ENCODE measurements around the gene ABLIM3.

Gene ABLIM3

DNA sequence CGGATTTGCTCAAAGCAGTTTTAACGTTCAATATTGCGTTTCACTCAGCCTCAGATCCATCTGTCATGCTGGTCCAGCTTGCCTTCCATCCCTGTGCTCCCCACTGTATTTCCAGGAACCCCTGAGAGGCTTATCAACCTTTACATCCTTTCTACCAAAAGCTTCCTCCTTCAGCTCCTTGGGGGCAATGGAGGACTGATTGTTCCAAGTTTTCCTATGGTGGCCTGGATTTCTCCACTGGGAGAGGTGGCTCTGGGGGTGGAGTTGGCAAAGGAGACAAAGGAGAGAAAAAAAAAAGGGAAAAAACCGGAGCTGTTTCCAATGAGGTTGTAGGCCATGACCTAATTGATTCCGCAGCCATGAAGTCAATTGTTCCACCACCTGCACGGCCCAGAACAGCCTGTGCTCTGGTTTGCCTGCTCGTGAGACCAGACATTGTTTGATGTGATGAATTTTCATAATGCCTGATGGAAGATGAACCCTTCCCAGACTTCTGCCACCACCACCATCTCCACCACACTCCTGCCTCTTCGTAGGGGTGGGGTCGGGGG is 54.1 kb downstream of the ABLIM3 start:
- DNase-seq: no peak

DNA sequence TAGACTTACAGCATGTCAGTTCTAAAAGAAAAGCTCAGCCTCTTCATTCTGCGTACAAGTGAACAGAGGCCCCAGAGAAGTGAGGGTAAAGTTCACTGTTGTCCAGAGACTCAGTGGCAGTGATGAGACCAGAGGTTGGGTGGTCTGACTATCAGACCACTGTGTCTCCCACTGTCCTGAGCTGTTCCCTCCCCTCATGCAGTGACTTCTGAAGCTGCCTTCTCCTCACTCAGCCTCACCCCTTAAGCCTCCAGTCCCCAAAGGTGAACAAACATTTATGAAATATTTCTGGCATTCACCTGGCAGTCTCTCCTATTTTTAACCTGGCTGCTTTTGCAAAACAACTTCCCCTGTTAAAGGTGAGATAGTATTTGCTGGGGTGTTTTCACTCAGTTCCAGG is 54.7 kb downstream of the ABLIM3 start:
- DNase-seq: no peak

DNA sequence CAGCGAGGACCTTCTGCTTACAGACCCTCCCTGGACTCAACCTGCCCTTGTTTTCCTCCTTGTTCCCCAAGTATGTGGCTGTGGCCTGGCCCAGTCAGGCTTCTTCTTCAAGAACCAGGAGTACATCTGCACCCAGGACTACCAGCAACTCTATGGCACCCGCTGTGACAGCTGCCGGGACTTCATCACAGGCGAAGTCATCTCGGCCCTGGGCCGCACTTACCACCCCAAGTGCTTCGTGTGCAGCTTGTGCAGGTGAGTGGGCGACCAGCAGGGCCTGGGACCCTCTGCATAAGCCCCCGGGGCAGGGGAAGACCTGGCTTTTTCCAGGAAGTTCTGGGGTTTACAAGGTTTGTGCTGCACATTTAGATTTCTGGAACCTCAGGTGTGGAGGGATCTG is 56.9 kb downstream of the ABLIM3 start:
- DNase-seq: no peak

DNA sequence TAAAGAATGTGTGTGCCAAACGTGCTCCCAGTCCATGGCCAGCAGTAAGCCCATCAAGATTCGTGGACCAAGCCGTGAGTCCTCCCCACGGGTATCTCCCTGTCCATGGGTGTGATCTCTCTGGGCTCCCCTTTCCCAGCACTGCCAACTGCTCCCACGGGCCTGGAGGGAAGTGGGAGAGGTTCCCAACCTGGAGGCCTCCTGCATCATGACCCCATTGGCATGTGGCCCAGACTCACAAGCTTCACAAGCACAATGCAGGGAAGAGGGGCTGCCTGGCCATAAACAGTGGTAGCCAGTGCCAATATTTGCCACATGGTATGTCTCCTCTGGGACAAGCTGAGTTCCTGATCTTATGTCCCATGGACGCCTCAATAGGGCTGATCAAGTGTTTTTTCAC is 59.1 kb downstream of the ABLIM3 start:
- no peak for DNase-seq

DNA sequence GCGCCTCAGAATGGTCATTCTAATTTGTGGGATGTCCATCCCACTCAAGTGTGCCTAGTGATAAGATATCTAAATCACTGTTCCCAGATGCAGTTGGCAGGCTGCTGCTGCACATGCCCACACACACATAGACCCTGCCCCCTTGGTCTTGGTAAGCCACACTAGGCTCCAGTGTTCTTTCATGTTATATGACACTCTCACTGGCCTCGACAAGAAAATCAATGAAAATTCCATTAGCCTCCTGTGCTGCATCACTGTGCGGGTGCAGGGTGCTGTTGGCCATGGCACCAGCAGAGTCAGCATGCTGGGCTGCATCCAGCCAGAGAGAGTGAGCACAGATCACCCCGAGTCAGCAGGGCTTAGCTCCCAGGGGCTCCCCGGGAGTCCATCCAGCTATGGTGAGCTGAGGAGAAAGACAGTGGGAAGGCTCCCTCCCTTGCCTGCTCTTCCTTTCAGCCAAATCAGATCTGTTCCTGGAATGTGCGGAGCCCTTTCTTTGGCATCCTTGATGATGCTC is 59.9 kb downstream of the ABLIM3 start:
- DNase-seq: no peak

DNA sequence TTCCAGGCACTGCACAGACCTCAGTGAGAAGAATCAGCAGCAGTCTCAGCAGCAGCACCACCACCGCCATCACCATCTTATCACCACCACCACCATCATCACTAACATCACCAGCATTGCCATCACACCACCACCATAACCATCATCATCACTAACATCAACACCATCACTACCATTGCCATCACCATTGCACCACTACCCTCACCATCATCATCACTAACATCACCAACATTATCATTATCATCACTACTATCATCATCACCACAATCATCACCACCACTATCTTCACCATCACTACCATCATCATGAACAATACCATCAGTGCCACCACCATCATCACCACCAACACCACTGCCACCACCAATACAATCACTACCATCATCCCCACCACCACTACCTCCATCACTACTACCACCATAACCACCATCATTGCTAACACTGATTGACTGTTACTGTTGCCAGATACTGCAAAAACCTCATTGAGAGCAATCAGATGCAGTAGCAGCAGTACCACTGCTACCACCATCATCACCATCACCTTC is 61.7 kb downstream of the ABLIM3 start:
- DNase-seq: no peak

DNA sequence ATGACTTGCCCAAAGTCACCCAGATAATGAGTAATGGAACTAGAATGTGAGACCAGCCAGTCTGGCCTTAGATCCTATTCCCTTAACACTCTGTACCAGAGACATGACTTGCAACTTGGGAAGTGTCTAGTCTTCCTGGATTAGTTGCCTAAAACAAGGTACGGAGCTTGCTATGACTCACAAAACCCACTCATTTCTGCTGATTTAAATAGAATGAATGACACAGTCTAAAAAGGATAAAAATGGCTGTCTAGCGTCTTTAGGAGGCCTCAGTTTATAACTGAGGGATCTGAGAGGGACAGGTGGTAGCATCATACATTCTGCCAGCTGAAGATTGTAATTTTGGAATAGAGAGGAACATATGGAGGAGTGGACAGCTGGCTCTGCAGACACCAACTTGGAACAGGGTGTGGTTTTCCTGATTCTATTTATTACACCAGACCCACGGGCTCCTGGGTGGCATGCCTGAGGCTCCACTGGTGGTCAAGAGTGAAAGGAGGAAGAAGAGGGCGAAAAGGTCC is 62.7 kb downstream of the ABLIM3 start:
- DNase-seq: no peak

DNA sequence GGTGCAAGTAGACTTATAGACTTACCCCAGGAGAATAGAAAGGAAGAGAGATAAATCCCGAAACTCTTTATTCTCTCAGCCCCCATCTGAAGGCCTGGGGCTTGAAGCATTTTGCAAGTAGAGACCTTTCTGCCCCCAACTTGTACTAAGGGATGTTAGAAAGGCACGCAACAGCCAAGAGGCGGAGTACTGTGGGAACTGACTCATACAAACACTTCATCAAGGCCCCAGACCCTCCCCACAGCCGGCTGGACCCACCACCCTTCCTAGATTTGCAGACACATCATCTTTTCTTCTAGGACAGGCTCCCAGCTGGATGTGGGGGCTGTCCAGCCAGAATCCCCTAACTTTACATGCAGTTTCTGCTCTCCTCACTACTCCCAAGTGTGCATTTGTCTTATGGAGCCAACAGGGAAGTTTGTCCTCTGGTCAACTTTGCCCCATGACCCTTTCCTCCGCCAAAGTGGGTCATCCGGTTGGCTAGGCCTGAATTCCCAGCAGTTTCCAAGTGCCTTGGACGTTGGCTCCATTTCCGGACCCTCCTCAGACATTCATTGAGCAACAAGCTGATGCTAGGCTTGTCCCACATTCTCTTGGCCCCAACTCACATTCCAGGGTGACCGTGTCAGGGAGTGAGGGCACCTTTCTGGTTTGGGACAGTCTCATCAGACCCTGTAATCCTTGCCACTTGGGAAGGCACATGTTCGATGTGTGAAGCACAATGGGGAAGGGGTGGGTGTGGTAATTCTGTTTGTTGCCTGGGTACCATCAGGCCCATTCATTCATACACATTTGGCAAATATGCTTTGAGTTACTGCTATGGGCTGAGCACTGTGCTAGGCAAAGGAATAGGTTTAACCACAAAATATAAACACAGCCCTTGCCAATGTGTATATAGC is 64.6 kb downstream of the ABLIM3 start:
- DNase-seq: no peak

DNA sequence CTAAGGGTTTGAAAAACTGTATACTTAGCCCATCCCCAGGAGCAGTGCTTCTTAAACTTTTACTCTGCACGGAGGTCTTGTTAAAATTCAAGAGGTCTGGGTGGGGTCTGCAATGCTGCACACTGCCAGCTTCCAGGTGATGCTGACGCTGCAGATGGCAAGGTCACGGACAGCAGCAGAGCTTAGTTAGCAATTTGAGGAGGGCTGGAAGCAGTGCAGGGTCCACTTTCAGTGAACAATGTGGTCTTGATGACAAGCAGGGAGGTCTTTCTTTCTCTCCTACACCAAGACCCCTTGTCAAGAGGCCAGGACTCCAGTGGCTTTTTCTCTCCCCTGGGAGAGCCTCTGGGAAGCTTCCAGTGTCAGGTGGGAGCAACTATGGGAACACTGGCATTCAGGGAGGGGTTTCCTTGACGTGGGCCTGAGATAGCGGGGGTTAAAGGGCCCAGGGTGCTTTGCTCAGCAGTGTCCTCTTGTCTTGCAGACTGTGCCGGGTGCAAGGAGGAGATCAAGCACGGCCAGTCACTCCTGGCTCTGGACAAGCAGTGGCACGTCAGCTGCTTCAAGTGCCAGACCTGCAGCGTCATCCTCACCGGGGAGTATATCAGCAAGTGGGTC is 65.3 kb downstream of the ABLIM3 start:
- DNase-seq: no peak

DNA sequence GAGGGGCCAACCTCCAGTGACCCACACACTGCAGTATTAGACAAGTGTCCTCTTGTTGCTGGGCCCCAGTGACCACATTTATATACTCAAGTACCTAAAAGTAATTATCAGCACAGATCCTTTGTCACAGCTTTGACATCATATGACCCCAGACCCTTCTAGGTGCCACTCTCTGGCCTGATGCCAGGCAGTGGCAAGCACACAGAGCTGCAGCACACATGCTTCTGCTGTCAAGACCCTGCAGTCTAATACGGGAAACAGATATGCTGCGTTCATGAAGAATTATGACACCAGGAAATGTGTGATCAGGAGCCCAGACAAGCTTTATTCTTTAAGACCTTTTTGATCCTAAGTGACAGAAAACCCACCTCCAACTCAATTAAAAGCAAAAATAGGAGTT is 66.5 kb downstream of the ABLIM3 start:
- DNase-seq: no peak

DNA sequence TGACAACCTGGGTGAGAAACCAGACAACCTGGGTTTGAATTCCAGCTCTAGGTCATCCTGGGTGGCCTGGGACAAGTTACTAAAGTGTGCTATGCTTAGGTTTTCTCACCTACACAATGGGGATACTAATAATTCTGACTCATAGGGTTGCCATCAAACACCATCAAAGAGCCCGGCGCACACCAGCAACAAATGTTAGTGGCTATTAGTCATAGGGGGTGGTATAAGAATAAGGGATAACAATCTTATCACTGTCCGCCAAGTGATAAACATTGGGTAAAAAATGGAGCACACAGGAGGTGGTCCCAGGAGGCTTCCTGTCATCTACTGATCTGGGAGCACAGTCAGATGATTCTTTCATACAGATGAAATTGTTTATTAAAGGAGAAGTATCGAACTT is 68.9 kb downstream of the ABLIM3 start:
- DNase-seq: no peak

DNA sequence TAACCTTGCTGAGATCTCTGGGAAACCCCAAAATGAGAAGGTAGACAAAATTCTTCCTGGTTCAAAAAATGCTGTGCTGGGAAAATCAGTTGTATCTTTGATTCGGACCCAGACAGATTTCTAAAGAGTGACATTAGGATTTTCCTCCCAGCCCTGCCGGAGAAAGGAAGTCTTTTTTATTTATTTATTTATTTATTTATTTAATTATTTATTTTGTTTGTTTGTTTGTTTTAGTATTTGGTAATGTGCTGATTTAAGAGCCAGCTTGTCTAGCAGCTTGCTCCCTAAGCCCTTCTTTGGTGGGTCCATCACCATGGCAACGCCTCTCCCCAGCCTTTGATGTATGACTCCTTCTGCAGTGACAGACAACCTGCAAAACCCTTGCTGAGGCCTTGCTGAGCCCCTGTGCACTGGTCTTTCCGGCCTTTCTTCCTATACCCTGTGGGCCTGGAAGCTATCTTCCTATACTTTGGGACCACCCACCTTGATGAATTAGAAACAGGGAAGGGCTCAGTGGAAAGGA is 69.7 kb downstream of the ABLIM3 start:
- DNase-seq: no peak

DNA sequence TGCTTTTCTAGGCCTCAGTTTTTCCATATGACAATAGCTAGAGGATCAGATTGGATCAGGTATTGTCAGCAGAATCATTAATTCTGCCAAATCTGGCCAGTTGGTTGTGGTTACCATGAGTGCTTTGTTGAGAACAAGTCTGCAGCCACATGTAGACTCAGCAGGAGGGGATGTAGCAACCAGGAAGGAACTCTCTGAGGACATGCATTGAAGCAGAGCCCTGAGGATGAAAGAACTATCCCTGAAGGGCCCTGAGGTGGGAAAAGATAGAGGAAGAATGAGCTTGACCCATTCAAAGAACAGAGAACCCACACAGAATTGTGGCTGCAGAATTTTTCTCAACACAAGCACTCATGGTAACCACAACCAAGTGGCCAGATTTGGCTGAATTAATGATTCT is 70.3 kb downstream of the ABLIM3 start:
- DNase-seq: no peak

DNA sequence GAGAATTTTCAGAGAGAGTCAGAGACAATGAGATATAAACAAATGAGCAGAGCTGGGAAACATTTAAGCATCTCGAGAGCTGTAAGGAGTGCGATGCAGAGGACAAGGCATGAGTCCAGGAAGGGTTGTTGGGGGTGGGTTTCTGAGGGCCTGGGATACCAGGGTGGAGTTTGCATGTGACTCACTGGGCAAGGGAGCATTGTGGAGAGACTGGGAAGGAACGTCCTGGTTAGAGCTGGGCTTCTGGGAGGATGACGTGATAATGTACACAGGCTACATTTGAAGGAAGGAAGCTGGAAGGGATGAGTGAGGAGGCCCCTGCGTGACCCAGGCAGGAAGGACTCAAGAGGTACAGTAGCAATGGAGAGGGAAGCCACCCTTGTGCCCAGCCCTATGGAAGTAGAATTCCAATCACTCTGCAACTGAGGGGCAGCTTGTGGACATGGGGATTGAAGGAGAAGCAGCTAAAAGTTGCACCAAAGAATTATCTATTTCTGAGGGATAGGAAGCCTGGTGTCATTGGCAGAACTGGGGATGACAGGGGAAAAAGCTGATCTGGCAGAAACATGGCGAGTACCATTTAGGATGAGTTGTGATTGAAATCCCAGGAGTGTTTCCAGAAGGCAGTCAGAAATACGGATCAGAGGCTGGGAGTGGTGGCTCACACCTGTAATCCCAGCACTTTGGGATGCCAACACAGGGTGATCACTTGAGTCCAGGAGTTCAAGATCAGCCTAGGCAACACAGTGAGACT is 71.1 kb downstream of the ABLIM3 start:
- DNase-seq: no peak

DNA sequence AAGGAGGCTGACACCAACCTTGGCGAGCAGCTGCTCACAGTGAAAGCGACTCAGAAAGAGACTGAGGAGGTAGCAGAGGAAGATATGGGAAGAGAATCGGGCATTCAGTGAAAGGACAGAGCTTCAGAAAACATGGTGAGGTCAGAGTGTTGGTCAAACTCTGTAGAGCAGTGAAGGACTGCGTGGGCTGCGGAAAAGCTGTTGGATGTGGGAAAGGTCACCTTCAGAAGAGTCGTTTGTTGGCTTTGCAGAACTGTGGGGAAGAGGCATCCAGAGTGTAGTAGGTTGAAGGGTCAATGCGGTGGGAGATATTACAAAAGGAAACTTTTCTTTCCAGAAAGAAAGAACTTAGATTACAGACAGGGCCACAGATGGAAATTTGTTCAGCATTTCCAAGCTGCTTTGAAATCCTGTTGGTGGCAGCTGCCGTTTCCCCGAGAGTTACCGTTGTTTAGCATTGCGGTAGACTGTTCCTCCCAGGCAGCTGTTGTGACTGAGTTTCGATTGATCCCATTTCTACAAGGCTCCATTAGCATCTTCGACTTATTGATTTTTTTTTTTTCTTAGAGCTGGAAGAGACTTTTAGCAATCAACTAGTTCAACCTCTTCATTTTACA is 72.1 kb downstream of the ABLIM3 start:
- no peak for DNase-seq

DNA sequence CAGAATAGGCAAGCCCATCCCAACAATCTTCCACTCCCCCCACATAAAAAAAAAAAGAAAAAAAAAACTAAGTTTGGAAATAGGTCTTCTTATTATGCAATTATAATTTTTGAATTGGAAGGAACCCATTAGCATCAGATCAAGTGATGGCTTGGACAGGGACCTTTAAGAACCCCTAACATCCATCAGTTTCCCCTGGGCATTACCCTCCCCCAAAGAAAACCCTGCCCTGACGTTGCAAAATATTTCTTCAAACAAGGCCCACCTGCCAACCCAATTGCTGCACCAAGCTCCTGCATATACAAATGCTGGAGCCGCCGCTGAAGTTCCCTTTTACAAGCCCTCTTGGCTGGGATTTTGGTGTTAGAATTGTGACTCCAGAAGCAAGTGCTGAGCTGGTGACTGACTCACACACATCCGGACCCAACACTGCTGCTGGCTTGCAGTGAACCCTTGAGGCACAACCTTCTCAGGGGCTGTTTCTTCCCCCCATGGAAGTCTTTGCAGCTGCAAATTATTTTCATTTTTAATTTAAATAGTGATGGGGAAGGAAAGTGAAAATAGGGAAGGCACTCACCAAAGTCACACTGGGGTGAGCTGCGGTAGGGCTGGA is 74.3 kb downstream of the ABLIM3 start:
- DNase-seq: no peak

DNA sequence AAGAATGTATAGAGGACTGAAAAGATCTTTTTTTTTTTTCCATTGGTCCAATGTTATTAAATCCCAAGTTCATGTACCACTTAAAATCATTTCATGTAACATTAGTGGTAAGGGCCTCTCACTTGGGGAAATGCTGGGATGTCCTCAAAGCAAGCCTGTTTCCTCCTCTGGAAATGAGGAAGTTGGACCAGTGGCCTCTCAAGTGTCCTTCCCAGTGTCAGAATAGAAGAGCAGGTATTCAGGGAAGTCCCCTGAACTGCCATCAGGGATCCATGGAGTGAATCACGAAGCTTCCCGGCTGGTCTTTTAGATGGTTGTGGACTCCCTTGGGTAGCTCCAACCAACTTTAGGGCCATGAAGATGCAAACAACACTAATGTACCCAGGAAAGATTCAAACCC is 75.2 kb downstream of the ABLIM3 start:
- no peak for DNase-seq

DNA sequence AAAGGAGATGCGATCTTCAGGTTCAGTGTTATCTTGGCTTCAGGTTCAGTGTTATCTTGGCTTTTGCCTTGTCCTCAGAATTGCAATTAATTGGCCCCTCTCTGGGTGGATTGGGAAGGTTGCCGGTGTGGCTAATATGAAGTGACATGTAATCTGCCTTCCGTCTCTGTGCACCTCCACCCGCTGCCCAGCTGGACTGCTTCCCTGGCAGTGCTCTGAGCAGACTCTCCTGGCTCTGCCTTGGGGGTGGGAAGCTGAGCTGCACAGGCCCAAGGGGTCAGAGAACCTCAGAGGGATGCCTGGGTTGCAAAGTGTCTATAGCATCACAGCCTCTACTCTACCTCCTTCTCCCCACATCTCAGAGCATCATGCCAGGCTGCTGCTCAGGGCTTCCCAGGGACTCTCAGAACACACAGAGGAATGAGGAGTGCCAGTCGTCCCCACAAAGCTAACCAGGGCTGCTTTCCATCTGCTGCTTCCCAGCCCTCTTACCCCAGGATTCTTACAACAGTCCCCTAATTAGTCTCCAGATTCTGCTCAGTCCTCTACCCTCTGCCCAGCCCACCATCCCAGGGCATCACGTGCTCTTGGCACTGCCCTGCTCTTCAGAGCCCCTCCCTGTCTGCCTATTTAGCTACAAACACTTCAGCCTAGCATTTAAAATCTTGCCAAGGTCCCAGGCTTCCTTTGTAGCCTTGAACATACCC is 76.0 kb downstream of the ABLIM3 start:
- no peak for DNase-seq

DNA sequence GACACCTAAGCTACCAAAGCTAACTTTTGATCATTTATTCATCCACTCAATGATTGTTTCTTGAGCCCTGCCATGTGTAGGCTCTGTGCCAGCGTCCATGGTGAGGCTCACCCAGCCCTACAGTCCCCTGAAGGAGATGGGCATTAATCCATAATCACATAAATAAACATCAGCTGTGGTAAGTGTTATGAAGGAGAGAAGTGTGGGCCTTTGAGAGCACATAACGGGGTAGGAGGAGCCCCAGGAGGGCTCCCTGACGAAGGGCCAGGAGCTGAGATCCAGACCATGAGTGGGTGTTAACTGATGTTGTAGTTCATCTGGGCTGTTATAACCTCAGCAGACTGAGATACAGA is 76.5 kb downstream of the ABLIM3 start:
- DNase-seq: no peak

DNA sequence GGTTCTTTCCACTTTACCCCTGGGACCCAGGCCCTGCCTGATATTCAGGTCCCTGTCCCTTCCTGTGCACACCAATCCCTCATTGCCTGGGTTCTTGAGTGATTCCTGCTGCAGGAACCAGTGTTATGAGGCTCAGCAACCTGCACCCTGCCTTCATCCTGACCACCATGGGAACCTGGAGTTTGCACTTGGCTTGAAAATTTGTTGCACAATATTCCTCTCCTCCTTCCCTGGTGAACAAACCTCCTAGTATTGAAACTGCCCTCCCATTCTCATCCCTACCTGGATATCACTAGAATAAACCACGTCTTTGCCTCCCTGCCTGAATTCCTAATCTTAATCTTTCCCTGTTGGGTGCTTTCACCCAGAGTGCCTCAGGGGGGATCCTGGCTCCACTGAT is 78.3 kb downstream of the ABLIM3 start:
- DNase-seq: no peak

DNA sequence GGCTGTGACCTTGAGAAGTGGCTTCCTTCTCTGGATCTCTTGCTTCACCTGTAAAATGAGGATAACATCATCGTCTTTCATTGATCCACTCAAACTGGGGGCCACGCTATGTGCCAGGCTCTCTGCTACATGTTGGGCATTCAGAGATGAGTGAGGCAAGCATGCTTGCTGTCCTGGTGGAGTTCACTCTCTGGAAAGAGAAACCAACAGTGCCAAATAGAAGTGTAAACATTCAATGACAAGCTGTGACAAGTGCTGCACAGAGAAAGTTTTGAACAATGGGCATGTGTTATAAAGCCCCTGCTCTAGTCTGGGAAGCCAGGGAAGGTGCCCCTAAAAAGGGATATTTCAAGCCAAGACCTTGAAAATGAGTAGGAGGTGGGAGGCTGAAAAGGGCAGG is 79.5 kb downstream of the ABLIM3 start:
- DNase-seq: no peak
